GM04503 (cell line): ENCODE results near the gene PLXNC1.

ENCODE experiments used
- DNase-seq: peaks from one replicate; pipeline ENCODE4 v3.0.0-alpha.2; 2012; ENCODE audit warnings: low read depth

PLXNC1 gene

GRCh38 chr12:94239332-94239993 lies 91.1 kb downstream of the PLXNC1 start:
- DNase-seq = no peak

- DNase-seq = no peak
These were observed 91.8 kb downstream of the PLXNC1 start for GRCh38 chr12:94240171-94240570.

- DNase-seq = no peak
These were observed 94.5 kb downstream of the PLXNC1 start for GRCh38 chr12:94242901-94243300.

GRCh38 chr12:94244165-94245133 lies 96.1 kb downstream of the PLXNC1 start:
- no peak for DNase-seq

- DNase-seq = no peak
These were observed 97.4 kb downstream of the PLXNC1 start for GRCh38 chr12:94245631-94246383.

- no peak for DNase-seq
These were observed 98.9 kb downstream of the PLXNC1 start for GRCh38 chr12:94247246-94247645.

GRCh38 chr12:94248582-94248981 lies 100.2 kb downstream of the PLXNC1 start:
- no peak for DNase-seq

- DNase-seq = no peak
These were observed 101.8 kb downstream of the PLXNC1 start for GRCh38 chr12:94250130-94250529.

GRCh38 chr12:94254270-94254669 lies 105.9 kb downstream of the PLXNC1 start:
- DNase-seq = no peak

- DNase-seq = no peak
These were observed 106.6 kb downstream of the PLXNC1 start for GRCh38 chr12:94255006-94255405.

- no peak for DNase-seq
These were observed 107.1 kb downstream of the PLXNC1 start for GRCh38 chr12:94255428-94255827.

- DNase-seq = no peak
These were observed 110.2 kb downstream of the PLXNC1 start for GRCh38 chr12:94258593-94258992.

- DNase-seq = no peak
These were observed 111.6 kb downstream of the PLXNC1 start for GRCh38 chr12:94260017-94260416.

GRCh38 chr12:94260717-94261116 lies 112.3 kb downstream of the PLXNC1 start:
- DNase-seq = no peak

GRCh38 chr12:94261119-94261518 lies 112.7 kb downstream of the PLXNC1 start:
- no peak for DNase-seq

GRCh38 chr12:94261786-94262185 lies 113.4 kb downstream of the PLXNC1 start:
- DNase-seq = no peak

GRCh38 chr12:94262228-94263010 lies 114.0 kb downstream of the PLXNC1 start:
- DNase-seq = peak; percentile 86

- DNase-seq = no peak
These were observed 114.8 kb downstream of the PLXNC1 start for GRCh38 chr12:94263011-94263811.

GRCh38 chr12:94263905-94264561 lies 115.7 kb downstream of the PLXNC1 start:
- peak; percentile 21 for DNase-seq
